ENCODE data around the gene POU2F3.
"Not testable (repeated sequence)": the region's sequence is repeated elsewhere in the genome, so short reads cannot be mapped to it uniquely, and the experiment has no call there.

The POU2F3 gene

DNA sequence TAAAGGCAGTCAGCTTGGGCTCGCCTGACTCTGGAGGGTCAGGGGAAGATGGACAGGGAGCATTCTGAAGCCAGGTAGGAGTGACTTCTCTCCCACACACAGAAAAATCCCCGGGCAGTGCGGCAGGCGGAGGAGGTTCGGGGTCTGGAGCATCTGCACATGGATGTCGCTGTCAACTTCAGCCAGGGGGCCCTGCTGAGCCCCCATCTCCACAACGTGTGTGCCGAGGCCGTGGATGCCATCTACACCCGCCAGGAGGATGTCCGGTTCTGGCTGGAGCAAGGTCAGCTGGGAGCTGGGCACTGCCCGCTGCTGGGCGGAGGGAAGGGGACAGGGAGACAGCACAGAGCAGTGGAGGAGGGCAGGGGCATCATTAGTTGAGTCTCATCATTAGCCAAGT lies 13.2 kb upstream of the POU2F3 start:
- DNase-seq = no peak

DNA sequence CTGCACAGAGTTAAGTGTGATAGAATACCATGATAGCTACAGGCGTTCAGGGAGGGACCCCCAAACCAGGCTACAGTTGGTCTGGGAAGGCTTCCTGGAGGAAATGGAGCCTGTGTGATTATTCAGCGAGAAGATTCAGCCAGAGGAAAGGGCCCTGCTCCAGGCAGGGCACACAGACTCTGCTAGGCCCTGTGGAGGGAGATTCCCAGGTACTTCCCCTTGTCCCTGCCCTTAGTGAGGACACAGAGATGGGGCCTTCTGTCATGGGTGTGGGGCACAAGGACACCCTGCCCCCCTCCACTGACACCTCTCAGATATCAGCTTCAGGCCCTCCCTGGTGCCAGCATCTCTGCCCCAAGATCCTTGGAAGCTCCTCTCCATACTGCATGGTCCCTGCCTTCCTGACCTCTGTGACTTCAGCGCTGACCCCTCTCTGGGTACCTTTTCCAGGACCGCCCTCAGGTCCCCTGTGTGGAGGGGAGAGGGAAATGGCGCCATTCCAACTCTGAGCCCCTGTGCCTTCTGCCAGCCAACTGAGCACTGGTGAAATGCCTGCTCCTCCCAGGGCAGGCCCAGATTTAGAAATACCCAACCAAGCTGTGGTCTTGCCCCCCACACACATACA lies 12.6 kb upstream of the POU2F3 start:
- DNase-seq = no peak

DNA sequence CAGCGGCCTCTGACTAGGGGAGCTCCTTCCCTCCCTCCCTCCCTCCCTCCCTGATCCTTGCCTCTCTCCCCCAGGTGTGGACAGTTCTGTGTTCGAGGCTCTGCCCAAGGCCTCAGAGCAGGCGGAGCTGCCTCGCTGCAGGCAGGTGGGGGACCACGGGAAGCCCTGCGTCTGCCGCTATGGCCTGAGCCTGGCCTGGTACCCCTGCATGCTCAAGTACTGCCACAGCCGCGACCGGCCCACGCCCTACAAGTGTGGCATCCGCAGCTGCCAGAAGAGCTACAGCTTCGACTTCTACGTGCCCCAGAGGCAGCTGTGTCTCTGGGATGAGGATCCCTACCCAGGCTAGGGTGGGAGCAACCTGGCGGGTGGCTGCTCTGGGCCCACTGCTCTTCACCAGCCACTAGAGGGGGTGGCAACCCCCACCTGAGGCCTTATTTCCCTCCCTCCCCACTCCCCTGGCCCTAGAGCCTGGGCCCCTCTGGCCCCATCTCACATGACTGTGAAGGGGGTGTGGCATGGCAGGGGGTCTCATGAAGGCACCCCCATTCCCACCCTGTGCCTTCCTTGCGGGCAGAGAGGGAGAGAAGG lies 11.1 kb upstream of the POU2F3 start:
- no peak for DNase-seq

DNA sequence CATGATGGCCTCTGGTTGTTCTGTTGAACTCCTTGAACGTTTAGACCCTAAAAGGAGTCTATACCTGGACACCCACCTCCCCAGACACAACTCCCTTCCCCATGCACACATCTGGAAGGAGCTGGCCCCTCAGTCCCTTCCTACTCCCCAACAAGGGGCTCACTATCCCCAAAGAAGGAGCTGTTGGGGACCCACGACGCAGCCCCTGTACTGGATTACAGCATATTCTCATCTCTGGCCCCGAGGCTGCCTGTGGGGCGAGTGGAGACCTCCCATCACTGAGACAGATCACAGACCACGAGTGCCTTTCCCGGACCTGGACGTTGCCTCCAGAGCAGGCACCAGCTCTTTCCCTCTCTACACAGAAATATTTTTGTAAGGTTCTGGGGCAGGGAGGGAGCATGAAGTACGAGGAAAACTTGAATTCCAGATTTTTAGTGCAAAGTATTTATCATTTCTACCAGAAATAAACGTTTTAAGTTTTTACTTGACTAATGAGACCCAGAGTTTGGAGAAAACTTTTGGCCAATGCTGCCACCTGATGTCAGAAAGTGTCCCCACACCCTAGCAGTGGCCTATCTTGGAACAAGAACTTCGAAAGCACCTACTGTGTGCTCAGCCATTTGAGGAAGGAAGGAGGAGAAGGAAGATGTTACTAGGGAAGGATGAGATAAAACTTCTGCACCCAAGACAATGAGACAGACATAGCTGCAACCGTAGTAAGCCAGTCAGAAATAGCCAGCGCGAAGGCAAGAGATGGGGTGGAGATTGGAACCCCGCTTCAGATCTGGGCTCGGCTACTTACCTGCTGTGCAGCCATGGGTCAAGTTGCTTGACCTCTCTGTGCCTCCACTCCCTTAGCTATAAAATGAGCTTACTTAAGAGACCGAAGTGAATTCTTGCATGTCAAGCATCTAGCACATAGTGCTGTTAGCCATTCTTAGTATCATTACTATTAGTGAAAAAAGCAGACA lies 10.2 kb upstream of the POU2F3 start:
- no peak for DNase-seq

DNA sequence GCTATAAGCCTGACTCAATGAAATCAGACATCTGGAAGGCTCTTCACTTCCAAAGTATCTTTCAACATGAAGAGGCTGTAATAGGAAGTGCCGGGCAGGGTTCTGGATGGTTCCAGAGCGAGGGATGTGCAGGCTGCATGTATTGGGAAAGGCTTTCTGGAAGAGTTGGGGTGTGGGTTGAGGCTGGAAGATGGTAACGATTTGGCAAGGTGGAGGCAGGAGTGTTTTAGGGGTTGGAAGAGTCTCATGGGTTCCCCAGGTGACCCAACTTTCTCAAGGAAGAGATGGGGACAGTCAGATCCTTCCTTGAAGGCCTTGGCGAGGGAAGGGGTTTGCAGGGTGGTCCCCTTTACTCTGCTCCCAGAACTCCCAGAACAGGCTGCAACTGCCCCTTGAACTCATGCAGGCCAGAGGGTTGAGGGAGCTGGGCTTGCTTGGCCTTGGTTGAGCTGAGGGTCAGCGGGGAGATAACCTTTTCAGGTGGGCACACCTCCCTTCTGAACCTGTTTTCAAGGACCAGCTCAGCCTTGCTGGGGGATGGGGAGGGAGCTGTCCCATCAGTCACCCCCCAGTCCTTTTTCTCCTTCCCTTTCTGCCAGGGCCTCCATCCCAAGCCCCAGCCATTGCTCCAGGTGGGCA lies 9.4 kb upstream of the POU2F3 start:
- DNase-seq = no peak

DNA sequence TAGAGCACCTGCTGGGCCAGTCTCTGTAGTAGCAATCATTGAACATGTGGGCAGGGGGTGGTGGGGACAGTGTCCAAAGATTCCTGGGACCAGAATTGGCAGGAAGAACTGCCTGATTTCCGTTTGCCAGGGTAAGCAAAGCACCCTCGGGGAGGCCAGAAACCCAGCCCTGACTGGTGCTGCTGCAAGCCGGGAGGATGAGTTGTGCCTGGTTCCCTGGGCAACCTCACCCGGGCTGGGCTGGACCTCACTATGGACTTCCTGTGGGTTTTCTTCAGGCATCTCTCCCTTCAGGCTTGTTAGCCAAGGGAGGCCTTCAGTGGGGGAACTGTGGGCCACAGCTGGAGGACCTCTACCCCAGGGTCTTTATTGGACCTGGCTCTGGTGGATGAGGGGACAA lies 8.0 kb upstream of the POU2F3 start:
- DNase-seq = no peak

DNA sequence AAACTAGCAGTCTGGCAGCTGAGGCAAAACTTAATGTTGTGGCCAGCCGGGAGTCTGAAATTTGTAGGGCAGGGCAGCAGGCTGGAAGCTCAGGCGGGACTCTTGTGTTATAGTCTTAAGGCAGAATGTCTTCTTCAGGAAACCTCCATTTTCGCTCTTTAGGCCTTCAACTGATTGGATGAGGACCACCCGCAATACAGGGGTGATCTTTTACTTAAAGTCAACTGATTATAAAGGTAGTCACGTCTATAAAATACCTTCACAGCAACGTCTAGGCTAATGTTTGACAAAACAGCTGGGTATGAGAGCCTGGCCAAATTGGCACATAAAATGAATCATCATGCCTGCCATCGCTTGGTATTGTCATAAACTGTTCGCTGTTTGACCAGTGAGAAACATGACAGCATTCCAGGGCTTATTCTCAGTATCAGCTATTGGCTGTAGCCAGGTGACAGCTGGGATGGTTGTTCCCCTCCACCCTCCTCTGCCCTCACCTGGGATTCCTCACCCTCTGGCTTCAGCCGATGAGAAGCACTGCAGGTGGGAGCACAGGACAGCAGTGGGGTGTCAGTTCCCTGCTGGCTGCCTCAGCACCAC lies 6.6 kb upstream of the POU2F3 start:
- no peak for DNase-seq

DNA sequence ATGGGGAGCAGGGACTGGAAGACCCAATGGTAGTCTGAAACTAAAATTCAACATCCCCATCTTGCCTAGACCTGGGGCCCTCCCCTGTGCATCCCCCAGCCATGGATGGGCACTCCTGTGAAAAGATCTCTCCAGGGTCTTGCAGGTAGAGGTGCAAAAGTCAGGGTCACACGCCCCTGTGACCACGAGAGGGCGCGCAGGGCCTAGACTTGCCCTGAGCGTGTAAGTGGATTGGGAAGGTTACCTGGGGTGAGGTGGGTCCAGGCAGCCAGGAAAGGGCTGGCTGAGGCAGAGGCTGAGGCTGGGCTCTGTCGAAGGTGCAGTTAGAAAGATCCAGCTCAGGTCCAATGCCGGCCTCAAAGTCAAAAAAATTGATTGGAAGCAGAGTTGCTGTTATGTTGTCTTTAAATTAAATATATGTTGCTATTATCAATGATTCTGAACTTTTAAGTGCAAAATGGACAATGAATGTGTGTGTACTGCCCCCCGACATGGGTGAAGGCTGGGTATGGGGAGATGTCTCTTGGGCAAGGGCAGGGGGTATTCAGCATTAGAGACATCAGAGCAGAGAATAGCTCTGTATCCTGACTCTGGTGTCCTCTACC lies 4.8 kb upstream of the POU2F3 start:
- peak; percentile 56 for DNase-seq

DNA sequence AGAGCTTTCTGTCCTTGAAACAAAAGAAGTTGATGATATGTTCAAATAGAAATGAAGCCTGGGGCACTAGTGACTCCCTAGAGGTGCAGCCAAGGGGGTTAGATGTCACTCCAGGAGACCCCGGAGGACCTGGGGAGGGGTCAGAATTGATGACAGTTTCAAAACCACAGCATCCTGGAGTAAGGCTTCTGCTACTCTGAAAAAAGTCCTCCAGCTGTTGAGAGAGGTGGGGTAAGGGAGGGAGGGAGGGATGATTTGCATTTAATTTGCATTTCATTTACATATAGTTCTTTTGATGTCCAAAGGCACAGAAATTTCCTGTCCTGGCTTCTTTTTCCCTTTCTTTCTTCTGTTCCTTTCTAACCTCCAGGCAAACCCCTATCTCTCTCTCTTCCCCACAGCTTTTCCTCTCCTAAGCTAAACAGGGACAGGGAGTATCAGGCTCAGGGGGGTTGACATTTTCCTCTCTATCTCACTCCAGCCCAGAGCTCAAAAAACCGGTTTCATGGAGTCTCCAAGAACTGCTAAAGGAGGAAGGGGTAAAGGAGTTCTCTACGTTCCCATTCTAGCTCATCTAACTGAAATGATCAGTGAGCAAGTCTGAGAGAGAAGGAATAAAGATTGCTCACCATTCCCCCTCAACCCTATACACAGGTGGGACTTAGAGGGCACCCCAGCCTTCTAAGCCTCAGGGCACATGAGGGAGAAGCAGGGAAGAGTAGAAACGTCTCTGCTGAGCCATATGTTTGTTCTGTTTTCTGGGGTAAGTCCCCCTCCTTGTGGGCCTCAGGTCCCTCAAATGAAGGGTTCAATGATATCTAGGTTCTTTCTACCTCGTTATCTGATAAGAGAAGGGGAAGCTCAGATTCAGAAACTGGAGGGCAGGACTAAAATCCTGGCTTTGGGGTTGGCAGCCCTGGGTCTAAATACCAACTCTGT lies 3.5 kb upstream of the POU2F3 start:
- DNase-seq = no peak

DNA sequence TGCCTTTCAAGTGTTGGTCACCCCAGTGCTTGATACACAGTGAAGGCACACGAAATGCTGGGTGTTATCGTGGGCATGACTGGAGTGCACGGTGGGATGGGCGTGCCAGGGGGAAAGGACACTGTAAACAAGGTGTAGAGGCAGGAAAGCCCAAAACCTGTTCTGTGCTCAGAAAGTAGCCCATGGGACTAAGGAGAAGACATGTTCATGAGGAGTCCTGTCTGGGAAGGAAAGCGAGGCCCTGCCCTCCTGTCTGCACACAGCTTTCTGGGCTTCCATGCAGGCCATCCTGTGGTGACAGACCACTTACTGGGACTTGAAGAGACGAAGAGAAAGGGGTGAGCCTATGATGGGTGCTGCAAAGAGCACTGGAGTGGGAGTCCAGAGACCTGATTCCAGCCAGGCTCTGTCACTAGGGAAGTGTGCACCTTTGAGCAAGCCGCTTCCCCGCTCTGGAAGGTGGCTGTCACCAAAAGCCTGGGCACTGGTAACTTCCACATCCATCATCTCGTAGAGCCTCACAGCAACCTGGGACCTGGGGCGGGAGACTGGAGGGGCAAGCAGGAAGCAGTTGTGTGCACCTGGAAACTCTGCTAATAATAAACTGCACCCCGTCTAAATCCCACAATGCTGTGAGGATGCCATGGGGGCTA lies 846 bp upstream of the POU2F3 start:
- no peak for DNase-seq

DNA sequence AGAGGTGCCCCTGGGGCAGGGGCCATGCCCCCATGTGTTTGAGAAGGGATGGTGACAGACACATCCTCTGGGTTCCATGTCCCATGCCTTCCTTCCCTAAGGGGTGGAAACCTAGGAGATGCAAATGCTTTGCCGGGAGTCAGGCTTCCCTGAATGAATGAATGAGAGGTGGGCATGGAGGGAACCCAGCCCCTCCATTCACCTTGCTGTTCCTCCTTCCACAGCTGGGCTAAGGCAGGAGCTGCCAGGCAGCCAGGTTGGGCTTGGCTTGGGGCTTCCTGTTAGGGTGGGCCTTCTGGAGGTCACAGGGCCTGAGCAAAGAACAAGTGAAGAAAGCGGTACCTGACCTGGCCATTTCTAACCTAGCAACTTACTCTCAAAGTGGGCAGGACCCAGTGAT lies 926 bp downstream of the POU2F3 start:
- DNase-seq = no peak

DNA sequence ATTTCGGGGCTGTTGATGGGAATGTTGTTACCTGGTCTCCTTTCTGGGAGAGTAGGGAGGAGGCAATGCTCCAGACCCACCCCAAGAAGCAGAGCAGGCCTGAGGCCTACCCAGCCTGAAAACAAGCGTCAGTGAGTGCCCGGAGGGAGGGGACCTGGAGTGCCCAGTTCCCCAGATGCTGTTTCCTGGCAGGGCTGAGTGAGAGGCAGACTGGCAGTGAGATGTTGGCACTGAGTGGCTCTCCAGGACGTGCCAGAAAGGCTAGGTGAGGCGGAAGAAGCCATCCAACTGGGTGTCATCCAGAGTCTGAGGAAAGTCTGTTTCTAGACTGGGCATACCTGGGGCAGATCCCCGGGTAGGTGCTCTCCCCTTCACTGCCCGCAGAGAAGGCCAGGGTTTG lies 1.3 kb downstream of the POU2F3 start:
- no peak for DNase-seq

DNA sequence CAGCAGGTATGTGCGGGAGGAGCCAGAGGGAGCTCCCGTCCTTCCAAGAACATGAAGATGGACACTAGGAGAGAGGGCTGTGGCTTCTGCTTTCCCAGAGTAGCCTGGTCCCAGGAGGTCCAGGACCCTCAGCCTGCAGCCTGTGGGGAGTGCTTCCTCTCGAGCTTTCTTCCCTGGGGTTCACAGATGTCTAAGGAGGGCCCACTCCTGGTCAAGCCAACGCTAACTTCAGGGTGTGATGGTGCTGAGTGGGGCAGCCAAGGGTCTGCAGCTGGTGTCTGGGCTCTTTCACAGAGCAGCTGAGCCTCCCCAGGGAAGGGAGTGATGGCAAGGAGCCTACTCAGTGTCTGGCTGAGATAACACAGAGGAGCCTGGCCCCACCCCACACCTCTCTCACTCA lies 3.3 kb downstream of the POU2F3 start:
- no peak for DNase-seq

DNA sequence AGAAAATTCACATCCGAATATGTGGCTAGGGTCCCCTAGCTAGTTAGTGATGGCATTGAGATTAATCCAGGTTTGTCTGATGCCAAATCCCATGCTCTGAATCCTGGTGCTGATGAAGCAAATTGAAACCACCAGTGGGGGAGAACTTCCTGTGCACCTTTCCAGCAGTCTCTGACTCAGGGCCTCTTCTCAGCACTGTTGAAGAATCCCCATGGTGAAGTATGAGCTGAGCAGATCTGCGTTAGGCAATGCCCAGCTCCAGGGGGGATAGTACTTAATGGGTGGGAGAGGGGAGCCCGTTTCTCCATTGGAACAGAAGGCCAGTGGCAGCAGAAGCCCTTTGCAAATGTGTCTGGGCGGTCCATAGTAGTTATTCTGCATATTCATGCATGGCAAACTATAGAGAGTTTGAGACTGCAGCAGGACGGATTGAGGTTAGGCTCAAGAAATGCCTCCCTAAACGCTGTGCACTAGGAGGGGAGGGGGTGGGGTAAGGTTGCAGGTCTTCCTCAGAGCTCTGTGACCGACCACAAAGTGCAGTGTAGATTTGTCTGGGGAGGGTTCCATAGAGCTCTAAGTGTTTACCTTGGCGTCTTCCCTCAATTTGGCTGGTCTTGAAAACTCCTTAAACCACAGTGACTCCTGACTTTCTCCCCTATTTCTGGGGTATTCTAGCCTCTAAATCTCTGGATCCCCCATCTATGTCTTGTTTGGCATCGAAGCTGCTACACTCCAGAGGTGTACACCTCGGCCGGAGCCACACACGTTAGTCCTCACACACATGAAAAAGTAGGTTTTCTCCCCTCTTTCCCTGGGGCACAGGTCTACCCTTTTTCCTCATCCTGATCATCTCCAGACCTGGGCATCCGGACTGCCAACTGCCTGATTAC lies 4.8 kb downstream of the POU2F3 start:
- DNase-seq = peak; percentile 19

DNA sequence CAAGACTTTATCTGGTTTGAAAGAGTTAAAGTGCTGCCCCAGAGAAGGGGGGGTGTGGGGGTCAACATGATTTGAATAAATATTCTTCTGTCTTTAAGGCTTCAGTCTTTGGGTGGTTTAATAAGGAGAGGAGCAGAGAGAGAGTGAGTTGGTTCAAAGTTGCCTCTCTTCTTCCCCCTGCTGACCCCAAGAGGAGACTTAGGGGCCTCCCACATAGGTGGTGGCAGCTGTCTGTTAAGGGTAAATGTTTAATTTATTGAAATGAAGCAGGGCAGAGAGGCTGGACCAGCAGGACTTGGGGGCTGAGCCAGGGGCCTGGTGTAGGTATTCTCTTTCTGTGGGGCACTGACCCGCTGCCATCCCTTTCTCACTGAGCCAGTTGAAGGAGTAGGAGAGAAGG lies 5.5 kb downstream of the POU2F3 start:
- DNase-seq = no peak

DNA sequence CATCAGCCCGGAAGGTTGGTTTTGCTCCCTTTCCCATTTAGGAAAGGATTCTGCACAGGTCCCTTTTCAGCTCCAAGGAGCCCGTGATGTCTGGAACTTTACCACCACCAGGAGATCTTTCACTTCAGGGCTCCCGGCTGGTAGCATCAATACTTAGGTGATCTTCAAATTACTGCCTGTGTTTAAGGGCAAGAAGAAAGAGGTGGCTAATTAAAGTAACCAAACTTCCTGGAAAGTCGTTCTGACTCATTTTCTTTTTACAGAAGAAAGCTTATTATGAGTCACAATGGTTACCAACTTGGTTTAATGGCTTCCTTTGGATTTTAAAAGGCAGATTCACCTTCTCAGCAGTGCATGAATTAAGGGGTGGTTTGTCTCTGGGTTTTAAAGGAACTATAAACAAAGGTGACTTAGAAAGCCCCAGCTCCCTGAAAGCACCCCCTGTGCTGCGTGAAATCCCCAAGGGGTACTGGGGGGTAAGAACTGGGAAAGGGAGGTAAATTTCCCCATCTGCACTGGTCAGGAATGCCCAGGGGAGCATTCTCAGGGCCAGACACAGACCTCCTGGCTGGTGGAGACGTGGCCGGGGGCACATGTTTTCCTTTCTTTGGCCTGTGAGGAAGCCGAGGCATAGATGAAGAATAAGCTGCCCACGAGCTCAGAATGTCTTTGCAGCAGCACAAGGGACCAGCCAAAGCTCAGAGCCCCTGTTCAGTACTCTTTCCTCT lies 8.8 kb downstream of the POU2F3 start:
- no peak for DNase-seq

DNA sequence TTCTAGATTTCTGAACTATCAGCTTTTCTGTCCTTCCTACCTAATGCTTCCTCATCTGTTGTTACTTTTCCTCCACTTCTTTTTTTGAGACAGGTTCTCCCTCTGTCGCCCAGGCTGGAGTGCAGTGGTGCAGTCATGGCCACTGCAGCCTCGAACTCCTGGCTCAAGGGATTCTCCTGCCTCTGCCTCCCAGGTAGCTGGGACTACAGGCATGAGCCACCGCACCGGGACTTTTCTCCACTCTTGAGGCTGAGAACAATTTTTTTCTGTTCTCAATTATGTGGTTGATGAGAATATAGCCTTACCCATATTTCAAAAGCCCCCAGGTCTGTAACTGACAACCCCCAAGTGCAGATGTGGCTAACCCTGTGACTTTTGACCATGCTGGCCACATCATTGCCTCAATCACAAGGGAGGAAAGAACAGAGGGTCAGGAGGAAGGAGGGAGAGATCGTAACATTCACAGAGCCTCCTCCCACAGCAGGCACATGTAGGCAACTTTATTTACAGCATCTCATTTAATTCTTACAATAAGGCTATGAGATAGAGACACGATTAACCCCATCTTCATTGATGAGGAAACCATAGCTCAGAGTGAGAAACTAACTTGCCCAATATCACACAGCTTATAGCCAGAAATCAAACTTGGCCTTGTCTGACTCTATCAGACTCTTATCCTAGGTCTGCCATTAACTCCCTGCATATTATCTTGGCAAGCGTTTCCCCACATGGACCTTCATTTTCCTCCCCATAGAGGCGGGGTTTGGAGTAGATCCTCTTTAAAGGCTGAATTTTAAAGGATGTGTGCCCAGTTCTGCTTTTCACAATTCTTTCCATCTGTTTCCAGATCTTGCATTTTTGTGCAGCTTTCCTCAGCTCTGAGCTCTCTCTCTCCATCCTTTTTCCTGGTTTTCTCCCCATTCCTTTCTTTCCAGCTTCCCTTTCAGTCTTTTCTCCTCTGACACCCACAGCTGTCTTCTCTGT lies 9.6 kb downstream of the POU2F3 start:
- peak; percentile 31 for DNase-seq

DNA sequence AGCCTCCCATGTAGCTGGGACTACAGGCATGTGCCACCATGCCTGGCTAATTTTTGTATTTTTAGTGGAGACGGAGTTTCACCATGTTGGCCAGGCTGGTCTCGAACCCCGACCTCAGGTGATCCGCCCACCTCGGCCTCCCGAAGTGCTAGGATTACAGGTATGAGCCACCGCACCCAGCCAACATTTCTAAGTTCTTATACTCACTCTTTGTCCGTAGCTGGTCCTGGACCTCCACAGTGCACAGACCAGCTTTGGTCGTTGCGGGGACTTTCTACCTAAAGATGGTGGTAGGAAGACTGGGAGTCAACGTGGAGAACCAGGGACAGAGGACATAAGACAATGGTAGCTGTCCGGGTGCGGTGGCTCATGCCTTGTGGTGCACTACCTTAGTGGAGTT lies 13.4 kb downstream of the POU2F3 start:
- not testable (repeated sequence) for DNase-seq

Measured in NK-92 treated with Interleukin-12 subunit alpha and Interleukin-12 subunit beta, amount 100 ng/mL, for 24 hours (cell line).